ENCODE results near the gene PDE4D. TPM values are rescaled to one million over a fixed set of nuclear protein-coding genes. Genes with fewer than 3 reads are reported as not detected.

Gene PDE4D
- total RNA-seq, 1 donor from 2014 or later = 39.2 TPM

DNA sequence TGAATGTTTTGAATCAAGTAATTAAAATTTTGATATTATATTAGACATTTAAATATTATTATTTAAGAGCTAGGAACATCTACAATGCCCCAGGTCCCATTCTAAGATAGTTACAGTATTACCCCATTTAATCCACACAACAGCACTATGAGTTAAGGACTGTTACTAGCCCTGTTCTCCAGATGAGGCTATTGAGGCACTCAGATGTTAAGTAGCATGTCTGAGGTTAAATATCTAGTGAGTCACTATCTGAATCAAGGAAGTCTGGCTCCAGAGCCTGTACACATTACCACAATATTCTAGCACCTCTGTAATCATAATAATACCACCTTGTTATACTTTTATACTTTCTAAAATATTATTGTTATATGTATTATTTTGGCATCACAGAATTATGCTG is 304.6 kb downstream of the PDE4D start:
- Histone ChIP-seq H3K36me3 (ENCODE audit: control insufficient read depth, insufficient read depth, low read length) (no peaks in the 10 kb centered on the region), H3K4me3 (ENCODE audit: low read depth, low read length) (no peak overlapping the region), H3K27me3 (ENCODE audit: control insufficient read depth, insufficient read depth, low read length) (no peaks in the 10 kb centered on the region)
- no peak for DNase-seq (ENCODE audit: low read depth)
- TF ChIP-seq, protein P1, sequence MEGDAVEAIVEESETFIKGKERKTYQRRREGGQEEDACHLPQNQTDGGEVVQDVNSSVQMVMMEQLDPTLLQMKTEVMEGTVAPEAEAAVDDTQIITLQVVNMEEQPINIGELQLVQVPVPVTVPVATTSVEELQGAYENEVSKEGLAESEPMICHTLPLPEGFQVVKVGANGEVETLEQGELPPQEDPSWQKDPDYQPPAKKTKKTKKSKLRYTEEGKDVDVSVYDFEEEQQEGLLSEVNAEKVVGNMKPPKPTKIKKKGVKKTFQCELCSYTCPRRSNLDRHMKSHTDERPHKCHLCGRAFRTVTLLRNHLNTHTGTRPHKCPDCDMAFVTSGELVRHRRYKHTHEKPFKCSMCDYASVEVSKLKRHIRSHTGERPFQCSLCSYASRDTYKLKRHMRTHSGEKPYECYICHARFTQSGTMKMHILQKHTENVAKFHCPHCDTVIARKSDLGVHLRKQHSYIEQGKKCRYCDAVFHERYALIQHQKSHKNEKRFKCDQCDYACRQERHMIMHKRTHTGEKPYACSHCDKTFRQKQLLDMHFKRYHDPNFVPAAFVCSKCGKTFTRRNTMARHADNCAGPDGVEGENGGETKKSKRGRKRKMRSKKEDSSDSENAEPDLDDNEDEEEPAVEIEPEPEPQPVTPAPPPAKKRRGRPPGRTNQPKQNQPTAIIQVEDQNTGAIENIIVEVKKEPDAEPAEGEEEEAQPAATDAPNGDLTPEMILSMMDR (IDR thresholded peaks at IDR 0.05; ENCODE audit: insufficient read depth, low read length, poor library complexity, severe bottlenecking) = no peak

DNA sequence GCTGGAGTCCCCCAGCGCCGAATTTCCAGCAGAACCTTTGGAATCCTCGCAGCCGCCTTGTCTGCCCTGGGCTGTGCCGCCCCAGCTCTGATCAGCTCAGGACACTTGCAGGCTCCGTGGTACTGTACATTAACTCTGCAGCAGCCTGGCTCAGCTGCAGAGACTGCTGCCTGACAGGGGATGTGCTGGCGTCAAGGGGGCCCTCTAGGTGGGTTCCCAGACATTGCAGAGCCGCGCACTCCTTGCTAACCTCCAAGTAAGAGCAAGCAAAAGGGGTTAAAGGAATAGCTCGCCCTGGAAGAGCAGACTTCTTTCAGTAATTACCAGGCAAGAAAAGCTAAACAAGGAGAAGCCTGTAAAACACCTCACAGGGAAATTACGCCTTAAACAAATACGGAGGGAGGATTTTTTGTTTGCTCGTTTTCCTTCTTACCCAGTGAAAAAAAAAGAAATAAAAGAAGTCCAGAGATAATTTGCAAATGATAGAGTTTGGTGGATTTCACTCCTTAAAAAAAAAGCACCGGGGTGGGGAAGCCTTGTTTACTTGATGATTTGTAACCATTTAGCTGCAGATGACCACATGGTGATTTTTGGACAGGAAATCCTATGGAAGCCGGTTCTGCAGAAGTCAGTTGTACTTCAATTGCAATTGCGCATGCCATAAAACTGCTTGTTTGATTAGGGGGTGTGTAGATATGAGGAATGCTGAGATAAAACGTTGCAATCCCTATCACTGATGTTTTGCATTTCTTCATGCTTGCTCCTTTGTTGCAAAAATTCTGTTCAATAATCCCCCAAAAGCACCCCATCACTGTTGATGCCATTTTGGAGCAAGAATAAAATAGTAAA is 305.8 kb downstream of the PDE4D start:
- H3K27me3 ChIP-seq (ENCODE audit: control insufficient read depth, insufficient read depth, low read length) = no peaks in the 10 kb centered on the region
- DNase-seq (ENCODE audit: low read depth) = peak; percentile 42
- no peaks in the 10 kb centered on the region for H3K36me3 ChIP-seq (ENCODE audit: control insufficient read depth, insufficient read depth, low read length)
- TF ChIP-seq, protein P1 (IDR thresholded peaks at IDR 0.05; ENCODE audit: insufficient read depth, low read length, poor library complexity, severe bottlenecking) = peak; percentile 51
- peak overlapping the region; percentile 40 for H3K4me3 ChIP-seq (ENCODE audit: low read depth, low read length)

DNA sequence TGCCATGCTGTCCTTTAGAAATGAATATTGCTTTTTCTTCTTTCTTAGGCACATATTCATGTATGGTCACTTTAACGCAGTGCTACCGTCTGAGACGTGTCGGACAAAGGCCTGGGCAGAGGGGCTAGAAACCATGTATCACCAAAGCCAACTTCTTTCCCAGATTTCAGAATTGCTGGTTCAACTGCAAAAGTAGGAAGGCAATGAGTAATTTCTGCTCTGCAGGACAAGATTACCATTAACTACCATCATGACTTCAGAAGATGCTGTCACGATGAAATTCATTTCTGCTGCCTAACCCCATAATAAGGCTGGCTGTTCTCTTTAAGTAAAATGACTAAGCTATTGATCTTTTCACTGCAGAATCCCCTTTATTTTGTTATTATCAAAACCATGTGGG is 306.7 kb downstream of the PDE4D start:
- Histone ChIP-seq H3K36me3 (ENCODE audit: control insufficient read depth, insufficient read depth, low read length) (no peaks in the 10 kb centered on the region), H3K4me3 (ENCODE audit: low read depth, low read length) (peak overlapping the region; percentile 40), H3K27me3 (ENCODE audit: control insufficient read depth, insufficient read depth, low read length) (no peaks in the 10 kb centered on the region)
- TF ChIP-seq, protein P1 (IDR thresholded peaks at IDR 0.05; ENCODE audit: insufficient read depth, low read length, poor library complexity, severe bottlenecking) = no peak
- no peak for DNase-seq (ENCODE audit: low read depth)

DNA sequence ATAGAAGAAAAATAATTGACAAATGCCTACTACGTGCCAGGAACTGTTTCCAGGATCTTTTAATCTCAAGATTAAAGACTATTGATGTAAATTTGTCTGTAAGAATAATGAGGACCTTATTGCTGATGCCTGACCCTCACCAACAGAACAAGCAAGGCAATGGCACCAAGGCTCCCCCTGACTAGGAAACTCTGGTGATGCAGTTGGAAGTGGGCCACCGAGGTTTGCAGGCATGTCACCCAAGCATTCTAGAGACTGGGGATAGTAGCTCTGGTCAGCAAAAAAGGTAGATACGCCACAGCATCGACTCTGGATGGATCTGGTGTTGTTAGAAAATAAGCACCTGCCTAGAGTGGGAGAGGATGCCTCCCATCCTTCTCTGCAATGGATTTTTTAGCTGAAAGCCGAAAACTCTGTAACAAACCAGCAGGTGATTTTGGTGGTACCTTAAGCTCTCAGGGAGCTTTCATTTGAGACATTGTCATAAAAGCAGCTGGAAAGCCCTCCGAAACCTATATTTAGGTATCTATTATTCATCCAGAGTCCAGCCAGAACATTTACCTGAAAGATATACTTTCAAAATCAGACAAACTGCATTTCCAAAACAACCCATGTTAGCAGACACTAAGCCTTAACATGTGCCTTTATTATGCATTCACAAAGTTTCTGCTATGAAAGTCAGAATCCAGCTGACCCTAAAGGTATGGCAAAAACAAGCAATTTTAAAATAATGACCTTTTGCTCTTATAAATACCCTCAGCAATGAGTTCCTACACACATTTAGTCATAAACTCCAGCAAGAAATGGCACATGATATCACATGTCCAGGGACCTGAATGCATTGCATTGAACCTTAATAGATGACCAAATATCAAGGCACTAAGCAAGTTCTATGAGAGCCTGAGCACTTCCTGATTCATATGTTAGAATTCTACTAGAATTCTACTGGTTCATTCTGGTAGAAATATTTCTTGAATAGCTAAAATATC is 308.4 kb downstream of the PDE4D start:
- DNase-seq (ENCODE audit: low read depth) = no peak
- TF ChIP-seq, protein P1 (IDR thresholded peaks at IDR 0.05; ENCODE audit: insufficient read depth, low read length, poor library complexity, severe bottlenecking) = no peak
- H3K27me3 ChIP-seq (ENCODE audit: control insufficient read depth, insufficient read depth, low read length) = no peaks in the 10 kb centered on the region
- peak overlapping the region; percentile 10 for H3K4me3 ChIP-seq (ENCODE audit: low read depth, low read length)
- no peaks in the 10 kb centered on the region for H3K36me3 ChIP-seq (ENCODE audit: control insufficient read depth, insufficient read depth, low read length)

DNA sequence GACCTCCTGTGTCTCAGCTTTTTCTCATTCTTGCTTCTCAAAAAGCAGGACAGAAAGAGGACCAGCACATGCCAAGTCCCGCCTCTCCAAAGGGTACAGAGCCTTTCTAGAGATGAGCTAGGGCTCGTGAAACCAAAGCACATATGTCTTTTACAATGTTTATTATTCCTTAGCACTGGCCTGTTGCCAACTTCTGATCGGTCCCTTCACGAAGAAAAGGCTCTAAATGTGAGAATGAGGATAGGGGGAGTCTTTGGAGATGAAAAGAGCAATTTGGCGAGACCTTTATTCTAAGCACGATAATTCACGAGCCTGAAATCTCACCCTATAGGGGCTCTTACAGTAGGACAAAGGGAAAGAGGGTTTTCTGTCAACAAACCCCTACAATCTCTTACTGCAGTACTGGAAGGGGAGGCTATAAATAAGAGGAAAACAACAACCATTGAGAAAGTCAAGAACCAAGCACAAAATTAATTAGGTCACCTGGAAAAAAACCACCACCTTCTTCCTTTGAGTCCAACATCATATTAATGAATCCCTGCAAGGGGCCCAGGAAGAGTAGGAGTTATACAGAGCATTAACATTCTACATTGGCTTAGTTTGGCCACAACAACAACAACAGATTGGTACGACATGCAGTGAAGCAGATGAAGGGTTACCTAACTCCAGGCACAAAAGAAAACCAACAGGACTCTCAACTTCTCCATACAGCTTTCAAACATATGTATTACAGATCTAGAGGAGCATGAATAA is 309.5 kb downstream of the PDE4D start:
- TF ChIP-seq, protein P1 (IDR thresholded peaks at IDR 0.05; ENCODE audit: insufficient read depth, low read length, poor library complexity, severe bottlenecking) = no peak
- DNase-seq (ENCODE audit: low read depth) = no peak
- Histone ChIP-seq H3K27me3 (ENCODE audit: control insufficient read depth, insufficient read depth, low read length) (no peaks in the 10 kb centered on the region), H3K36me3 (ENCODE audit: control insufficient read depth, insufficient read depth, low read length) (no peaks in the 10 kb centered on the region), H3K4me3 (ENCODE audit: low read depth, low read length) (no peak overlapping the region)

Measured in kidney epithelial cell (primary cell).